Hepatocyte (in vitro differentiated cells): Measurements from ENCODE around the gene ULBP3.

Experiments used
- CTCF ChIP-seq: fragments of 200-600 bp; sonication (generic); IDR thresholded peaks from 2 replicates; pipeline ENCODE4 v1.5.1; 2016; ENCODE audit warnings: antibody characterized with exemption, mild to moderate bottlenecking; ENCODE audit not compliant: poor library complexity
- EZH2 ChIP-seq: fragments of 200-600 bp; sonication (generic); IDR thresholded peaks from 2 replicates; pipeline ENCODE4 v1.6.1; 2016; ENCODE audit warnings: antibody characterized with exemption, mild to moderate bottlenecking, borderline replicate concordance
- EZH2phosphoT487 ChIP-seq: fragments of 200-600 bp; sonication (generic); IDR thresholded peaks from one replicate; pipeline ENCODE4 v1.6.1; 2018; ENCODE audit warnings: antibody characterized with exemption, mild to moderate bottlenecking, low read depth, moderate library complexity; ENCODE audit not compliant: unreplicated experiment, severe bottlenecking

DNA sequence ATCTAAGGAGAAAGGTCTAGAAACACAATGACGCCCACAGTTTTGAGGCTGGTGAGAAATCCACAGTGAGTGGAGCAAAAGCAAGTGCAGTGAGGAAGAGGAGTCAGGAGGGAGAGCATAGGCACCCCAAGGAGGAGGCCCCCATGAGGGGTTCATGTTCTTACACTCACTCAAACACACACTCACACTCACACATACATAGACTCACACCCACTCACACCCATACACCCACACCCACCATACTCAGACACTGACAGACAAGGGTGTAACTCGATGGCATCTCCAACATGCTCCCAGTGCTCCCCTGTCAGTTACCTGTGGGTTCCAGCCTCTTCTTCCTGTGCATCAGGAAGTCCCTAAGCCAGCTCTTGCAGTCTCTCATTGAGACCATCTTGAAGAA lies 3.8 kb downstream of the ULBP3 start:
- no peak for TF ChIP-seq CTCF
- no peak for TF ChIP-seq EZH2
- TF ChIP-seq EZH2phosphoT487: no peak
